NK-92 treated with Interleukin-12 subunit alpha and Interleukin-12 subunit beta, amount 100 ng/mL, for 24 hours (cell line): ENCODE results near the gene SYNC.

Source experiments
- DNase-seq: peaks from one replicate; lab custom pipeline; 2025; lab: John Stamatoyannopoulos, UW

SYNC gene

DNA sequence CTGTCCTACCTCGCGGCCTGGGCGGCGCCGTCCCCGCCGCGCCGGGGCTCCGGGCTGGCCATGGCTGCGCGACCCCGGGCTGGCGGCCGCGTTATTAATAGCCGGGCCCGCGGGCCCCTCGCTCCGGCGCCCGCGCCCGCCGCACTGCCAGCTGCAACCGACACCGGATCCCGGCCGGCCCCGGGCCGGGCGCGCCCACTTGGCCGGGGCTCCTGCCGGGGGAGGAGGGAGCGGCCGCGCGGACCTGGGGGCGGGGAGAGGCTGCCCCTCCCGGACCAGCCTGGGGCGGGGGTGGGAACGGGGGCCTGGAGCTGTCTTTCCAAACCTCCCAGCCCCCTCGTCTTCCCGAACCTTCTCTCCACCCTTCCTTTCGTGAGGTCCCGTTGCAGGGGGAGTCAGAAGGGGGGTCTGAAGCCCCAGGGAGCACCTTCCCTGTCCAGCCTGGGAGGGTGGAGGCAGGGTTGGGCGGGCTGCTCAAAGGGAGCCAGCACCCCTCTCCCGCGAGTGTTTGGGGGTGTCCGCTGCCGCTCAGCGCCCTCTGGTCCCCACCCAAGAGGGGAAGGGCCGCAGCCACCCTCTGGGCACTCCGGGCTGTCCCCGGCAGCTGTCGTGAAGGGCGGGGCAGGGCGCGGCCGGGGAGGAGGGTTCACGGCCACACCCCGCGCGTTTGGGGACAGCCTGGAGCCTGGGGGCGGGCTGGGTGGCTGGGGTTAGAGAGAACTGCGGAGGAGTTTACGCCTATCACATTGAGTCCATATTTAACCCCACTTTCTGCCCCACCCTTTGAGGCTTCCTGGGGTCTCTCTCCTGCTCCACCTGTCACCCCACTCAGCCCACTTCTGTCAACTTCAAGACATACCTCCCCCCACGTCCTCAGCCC is at the start of gene SYNC:
SYNC (minus strand) TSS at position 172 of the 880 bp plus-strand sequence; CDS start at position 62, 110 bp downstream.
- no peak for DNase-seq

DNA sequence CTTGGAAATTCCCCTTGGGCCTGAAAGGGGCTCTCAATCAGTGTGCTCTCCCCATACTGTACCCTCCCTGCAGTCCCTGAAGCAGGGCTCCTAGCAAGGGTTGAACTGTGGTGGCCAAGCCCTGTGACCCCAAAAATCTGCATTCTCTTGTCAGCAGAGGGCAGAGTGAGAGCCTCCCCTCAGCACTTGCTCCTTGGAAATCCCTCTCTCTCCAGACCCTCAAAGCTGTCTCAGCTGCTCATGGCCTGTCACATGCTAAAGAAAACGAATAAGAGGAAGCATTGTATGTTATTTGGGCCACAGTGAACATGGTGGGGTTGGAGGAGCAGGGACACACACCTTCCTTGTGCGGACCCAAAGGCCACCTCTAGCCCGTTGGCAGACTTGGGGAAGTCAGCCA is 47.2 kb upstream of the SYNC start:
- no peak for DNase-seq

DNA sequence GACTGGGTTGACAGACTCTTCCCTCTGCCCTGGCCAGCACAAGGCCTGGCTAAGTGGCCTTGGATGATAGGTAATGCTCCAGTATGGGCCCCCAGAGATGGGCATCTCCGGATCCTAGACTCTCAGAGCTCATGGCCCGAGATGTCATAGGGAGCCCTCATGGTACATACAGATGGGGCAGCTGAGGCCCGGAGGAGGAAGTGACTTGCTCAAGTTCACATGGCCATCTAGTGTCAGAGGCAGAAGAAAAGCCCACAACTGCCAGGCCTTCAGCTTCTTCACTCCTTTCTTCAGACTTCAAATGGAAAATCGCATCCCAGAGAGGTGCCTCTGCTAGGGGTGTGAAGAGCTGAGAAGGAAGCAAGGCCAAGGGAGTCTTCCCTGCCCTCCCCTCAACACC is 46.8 kb upstream of the SYNC start:
- no peak for DNase-seq

DNA sequence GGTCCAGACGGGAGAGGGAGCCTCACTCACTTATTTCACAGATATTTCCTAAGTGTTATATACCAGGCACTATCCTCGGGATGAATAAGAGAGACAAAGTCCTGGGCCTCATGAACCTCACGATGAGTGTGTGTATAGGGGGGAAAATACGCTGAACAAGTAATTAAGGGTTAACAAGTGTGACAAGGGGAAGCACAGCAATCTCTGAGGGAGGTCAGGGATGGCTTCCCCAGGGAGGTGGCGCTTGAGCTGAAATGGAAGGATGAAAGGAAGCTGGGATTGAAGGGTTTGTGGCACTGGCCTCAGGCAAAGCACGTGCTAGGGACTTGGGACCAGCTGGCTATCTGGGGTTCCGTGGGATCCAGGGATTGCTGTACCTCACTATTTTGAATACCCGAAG is 46.4 kb upstream of the SYNC start:
- DNase-seq, result no peak

DNA sequence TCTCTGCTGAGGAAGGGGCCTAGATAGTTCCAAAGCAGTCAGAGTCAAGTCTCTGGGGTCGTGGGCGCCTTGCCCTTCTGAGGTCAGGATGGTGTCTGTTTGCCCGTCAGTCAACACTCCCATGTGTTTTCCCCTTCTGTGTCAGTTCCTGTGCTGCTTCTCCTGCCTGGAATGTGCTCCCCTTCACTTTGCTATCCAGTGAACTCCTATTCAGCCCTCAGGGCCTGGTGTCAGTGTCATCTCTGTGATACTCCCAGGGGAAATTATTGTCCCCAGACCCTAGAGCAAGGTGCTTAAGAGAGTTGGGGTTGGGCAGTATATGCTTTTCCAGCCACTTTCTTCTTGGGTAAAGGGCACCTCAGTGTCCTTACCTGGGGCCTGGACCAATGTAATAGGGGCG is 45.8 kb upstream of the SYNC start:
- DNase-seq, result no peak

- no peak for DNase-seq
Observed at GRCh38 chr1:32746130-32746529, 43.6 kb upstream of the SYNC start.

GRCh38 chr1:32744071-32744425 is 41.5 kb upstream of the SYNC start:
- no peak for DNase-seq

DNA sequence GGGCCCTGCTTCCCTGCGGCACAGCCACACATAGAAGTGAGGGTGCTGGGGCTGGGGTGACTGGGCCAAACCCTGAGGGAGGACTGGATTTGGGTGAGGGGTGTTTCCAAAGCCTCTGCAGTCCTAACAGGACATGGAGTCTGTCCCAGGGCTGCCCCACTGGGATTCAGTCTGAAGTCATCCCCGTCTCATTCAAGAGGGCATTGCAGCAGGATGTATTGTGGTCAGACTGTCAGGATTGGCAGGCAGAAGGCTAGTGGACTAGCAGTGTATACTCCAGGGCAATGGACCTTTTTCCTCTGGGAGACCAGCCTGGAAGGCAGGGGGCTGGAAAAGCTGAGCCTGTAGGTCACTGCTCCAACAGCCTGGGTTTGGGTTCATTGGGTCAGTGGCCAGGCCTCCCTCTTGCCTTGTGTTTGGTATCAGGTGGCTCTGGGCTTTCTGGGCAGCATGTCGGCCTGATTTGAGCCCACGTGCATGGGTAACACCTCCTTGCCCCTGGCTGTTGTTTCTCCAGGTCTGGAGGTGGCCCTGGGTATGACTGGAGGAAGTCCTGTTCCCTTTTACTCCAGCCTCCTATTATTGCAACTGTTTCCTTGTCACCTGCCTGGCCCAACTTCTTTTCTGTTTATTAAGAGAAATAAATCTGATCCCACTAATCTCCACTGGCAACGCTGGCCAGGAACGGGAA is 41.0 kb upstream of the SYNC start:
- no peak for DNase-seq

GRCh38 chr1:32742956-32743355 is 40.4 kb upstream of the SYNC start:
- no peak for DNase-seq

DNA sequence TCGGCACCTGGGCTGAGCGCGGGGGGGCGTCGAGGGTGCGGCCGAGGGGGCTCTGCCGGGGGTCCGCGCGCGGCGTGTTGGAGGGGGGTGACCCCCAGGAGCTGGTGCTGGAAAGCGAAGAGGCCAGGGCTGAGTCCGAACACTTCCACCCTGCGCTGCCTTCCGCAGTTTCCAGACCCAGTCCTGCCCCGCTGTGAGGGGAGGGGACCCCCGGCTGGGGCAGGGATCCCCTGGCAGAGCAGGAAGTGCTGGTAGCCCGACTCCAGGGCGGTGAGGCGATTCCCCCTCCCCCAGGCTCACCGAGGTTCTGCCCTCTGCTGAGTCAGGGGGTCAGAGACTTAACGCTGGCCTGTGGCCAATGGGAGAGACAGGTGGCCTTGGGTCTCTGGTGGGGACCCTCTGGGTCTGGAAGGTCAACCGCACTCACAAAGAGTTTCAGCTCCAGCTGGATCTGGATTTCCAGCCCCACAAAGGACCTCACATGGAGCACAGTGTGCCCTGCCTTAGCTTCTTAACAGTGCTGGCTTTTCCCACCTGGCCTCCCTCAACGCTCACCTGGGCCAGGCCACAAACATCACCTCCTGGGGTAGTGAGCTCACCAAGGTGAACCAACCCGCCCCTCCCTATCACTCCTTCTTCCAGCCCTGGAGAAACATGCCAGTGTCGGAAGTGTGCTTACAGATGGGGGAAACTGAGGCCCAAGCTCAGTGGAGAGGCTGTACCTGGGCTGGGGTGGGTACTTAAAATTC is 39.8 kb upstream of the SYNC start:
- DNase-seq, result no peak

DNA sequence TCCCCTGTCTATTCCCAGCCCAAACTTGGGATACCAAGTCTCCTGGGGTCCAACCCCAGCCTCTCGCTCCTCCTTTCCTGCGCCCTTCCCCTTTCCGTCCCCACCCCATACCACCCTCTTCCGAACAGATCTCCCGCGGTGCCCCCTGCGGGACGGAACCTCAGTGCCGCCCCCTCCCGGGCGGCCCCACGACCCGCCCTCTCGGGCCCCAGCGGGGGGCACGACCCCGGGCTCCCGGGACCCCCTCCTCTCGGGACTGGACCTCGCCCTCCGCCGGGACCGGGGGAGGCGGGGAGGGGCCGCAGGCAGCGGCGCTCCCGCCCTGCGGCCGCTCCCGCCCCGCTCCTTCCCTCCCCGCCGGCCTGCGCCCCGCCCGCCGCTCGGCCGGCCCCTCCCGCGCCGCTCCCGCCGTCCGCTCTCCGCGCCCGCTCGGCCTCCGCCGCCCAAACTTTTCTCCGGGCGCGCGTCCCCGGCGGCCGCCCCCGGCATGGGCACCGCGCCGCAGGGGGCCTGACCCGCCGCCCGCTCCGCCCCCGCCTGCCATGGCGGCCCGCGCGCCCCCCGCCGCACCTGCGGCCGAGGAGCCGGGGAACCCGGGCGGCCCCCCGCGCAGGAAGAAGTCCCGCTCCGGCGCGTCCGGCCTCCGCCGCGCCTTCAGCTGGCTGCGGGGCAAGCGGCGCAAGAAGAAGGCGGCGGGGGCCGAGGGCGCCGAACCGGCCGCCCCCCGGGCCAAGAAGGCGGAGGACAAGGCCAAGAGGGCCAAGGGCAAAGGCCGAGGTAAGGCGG is 39.0 kb upstream of the SYNC start:
- no peak for DNase-seq

- DNase-seq, result no peak
Observed at GRCh38 chr1:32741059-32741412, 38.5 kb upstream of the SYNC start.

DNA sequence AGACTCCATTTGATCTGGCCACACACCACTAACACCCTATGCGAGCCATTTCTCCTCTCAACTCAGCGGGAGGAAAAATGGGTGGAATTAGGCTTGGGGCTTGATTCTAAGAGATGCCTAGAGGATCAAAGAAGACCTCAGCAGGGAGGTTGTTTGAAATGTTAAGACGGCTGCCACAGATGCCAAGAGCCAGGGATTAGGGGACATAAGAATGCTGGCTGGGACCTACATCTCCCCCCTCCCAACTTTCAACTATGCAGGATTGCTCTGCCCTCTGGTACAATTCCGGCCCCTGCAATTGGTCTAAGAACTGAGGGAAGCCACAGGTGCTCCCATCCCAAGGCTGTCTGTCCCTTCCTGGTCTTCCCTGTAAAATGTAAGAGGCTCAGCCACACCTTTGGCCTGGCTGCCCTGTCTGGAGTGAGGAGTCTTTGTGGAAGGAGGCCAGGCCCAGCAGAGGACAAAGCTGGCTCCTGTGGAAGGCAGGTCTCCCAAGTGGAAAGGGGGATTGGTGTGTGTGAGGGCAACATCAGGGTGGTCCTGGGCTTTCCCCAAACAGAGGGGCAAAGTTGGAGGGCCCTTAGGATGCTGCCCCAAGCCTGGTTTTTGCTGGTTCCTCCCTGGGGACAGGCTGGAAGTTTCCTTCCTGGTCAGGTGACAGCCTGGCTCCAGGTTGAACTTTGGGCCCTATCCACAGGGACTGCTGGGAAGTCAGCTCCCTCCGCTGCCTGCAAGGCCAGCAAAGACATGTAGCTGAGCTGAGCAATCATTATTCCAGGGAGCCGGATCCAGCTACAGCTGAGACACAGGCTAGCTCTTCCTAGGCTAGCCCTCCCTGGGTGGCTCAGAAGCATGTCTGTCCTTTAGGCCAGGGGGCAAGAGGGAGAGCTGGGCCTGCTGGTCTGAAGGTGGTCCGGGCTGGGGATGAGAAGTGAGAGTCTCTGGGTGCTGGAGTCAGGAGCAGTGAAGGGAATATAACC is 34.5 kb upstream of the SYNC start:
- DNase-seq, result no peak

GRCh38 chr1:32733582-32734321 is 31.2 kb upstream of the SYNC start:
- DNase-seq, result no peak

DNA sequence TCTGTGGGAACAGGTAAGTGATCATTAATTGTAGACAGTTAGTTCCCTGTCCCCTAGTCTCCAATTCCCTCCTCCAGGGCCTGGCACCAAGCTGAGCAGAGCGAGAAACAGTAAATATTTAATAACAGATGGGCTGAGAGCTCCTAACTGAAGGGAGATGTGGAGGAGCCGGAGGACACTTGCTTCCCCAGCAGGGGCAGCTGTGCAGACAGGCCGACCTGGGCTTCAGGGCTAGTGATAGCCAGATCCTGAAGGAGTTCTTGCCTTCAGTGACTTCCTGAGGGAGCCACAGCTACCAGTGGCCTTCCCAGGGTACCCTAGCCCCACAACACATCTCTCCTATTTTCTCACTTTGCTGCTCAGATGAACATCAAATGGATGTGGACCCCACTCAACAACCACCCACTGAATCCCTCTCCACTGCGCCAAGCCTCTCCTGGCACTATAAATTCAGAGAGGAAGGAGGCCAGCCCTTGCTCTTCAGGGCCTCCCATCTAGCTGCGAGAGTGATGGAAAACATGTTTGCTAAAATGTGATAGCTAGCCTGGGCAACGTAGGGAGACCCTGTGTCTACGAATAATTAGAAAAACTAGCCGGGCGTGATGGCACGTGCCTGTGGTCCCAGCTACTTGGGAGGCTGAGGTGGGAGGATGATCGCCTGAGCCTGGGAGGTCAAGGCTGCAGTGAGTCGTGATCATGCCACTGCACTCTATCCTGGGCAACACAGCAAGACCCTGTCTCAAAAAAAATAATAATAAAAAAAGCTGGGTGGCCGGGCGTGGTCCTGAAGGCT is 26.9 kb upstream of the SYNC start:
- DNase-seq, result no peak

GRCh38 chr1:32728413-32729077 is 26.0 kb upstream of the SYNC start:
- no peak for DNase-seq

DNA sequence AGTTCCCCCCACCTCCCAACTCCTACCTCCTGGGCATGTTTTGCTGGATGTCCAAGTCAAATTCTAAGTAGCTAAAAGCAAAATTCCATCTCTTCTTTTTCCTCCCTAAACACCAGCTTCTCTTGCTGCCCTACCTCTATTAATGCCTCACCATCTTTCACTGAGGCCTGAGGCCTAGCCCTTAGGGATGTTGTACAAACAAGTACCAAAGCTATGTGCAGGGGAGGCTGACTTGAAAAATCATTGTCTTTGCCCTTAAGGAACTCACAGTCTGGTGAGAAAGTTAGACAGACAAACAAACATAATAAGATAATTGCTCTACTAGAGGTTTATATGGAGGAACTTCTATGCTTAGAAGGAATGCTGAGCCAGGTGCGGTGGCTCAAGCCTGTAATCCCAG is 25.3 kb upstream of the SYNC start:
- no peak for DNase-seq

DNA sequence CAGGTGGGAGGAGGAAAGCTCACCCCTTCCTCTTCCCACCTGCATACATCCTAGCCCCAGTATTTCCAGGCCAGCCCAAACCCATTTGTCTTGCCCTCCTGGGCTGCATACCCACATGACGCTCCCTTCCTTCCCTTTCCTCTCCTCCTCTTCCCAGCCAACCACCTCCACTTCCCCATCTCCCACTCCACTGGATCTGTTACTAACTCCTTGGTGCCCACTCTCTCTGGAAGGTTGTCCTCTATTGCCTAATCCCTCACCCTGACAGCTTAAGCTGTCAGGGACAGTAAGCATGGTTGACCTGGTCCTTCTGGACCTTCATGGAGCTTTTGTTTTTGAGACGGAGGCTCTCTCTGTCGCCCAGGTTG is 23.0 kb upstream of the SYNC start:
- DNase-seq, result no peak
